NCI-H2081 treated with DMSO at 0.1 percent for 48 hours (cell line): Measurements from ENCODE around the gene PCDH9.

Experiments
- DNase-seq: peaks from one replicate; lab custom pipeline; 2025; lab: John Stamatoyannopoulos, UW

Gene PCDH9, protein sequence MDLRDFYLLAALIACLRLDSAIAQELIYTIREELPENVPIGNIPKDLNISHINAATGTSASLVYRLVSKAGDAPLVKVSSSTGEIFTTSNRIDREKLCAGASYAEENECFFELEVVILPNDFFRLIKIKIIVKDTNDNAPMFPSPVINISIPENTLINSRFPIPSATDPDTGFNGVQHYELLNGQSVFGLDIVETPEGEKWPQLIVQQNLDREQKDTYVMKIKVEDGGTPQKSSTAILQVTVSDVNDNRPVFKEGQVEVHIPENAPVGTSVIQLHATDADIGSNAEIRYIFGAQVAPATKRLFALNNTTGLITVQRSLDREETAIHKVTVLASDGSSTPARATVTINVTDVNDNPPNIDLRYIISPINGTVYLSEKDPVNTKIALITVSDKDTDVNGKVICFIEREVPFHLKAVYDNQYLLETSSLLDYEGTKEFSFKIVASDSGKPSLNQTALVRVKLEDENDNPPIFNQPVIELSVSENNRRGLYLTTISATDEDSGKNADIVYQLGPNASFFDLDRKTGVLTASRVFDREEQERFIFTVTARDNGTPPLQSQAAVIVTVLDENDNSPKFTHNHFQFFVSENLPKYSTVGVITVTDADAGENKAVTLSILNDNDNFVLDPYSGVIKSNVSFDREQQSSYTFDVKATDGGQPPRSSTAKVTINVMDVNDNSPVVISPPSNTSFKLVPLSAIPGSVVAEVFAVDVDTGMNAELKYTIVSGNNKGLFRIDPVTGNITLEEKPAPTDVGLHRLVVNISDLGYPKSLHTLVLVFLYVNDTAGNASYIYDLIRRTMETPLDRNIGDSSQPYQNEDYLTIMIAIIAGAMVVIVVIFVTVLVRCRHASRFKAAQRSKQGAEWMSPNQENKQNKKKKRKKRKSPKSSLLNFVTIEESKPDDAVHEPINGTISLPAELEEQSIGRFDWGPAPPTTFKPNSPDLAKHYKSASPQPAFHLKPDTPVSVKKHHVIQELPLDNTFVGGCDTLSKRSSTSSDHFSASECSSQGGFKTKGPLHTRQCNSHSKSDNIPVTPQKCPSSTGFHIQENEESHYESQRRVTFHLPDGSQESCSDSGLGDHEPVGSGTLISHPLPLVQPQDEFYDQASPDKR (N-terminal part only)

DNA sequence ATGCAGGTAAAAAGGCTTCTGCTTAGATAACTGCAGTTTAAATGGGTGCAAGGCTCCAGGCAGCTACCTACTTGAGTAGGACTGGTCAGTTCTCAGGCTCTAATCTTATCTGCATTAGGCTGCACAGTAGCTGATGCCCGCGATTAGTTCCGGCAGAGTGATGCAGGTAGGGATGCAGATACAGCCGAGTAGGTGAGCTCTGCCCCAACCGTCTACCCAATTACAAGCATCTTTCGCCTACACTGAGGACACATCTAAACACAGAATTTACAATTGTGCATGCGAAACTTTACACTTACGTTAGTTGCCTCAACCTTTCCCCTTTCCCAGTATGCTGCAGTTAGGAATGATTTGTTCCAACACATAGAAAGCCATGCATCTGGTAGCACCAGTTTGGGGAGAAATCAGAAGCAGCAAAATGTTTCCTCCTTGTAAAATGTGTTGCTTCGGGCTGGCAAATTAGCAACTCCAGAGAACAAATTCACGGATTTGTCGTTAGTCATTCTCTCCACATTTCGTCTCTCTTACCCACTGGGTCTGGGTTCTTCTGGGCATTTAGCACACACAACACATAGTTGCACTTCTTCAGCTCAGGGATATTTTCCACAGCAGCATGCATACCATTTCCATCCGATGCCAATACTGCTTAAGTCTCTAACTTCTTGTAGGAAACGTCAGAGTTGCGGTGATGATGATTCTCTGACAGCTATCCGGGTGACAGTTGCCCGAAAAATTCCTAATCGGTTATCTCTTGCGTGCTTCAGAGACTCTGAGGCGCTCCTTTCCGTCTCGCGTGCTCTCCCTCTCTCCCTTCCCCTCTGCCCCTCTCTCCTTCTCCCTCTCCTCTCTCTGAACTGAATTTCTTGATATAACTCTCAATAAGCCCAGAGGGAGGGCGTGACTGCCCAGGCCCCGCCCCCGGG lies at the start of gene PCDH9:
PCDH9 (minus strand) TSS at position 856 of the 923 bp plus-strand sequence. CDS start 1,896 bp downstream, outside the sequence.
- no peak for DNase-seq

DNA sequence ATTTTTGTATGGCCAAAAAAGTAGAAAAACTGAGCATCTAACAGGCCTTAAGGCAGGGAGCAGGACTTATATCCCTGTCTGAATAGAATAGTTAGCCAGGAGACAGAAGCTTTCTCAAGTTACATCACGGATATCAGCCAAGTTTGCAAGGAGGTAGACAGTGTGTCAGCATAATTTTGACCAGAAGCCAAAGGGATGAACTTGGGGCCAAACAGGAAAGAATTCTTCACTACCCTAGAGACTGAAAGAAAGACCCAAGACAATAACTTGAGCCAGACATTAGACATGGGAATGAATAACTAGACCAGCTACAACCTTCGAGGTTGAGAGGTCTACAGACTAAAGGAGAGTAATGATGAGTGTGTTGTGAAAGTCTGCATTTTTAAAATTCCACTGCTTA lies 48.1 kb upstream of the PCDH9 start:
- no peak for DNase-seq

DNA sequence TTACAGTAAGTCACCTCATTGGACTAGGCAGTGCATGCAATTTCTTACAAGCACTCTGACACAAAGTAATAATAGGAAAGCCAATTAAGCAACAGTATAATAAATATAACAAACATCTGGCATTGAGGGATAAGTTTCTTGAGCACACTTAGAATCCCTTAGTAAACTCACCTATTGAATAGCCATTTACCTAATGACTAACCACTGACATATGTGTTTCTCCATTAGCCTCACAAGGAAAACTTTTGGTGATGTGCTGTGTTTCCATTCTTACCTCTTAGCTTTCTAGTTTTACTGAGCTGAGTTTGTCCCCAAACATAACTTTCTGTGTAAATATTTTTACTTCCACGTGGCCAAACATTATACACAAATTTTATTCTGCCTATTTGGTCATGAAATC lies 47.4 kb upstream of the PCDH9 start:
- DNase-seq: no peak

DNA sequence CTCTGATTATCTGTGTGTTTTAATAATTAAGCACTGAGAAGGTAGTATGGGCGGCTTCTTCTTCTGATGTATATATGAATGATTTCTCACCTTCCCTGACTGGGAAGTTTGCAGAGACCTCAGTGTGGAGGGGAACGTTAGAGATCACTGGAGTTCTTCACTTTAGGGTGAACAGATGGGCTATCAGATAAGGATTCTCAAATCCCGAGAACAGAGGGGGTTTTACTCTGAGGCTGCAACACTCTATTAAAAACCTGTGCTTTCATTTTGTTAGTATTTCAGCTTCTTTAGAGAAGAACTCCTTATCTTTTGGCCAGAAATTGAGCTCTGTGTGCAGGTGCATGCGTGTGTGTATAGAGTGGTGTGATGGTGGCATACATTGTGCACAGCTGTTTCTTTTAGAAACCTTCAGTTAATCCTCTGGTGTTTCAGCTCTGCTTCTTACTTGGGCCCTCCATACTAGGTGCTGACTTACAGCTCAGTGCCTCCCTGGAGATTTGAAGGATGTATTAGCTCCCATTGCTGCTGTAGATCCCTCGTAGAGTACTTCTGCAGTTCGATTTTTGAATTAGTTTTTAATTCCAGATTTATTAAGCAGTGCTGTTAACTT lies 45.3 kb upstream of the PCDH9 start:
- no peak for DNase-seq

DNA sequence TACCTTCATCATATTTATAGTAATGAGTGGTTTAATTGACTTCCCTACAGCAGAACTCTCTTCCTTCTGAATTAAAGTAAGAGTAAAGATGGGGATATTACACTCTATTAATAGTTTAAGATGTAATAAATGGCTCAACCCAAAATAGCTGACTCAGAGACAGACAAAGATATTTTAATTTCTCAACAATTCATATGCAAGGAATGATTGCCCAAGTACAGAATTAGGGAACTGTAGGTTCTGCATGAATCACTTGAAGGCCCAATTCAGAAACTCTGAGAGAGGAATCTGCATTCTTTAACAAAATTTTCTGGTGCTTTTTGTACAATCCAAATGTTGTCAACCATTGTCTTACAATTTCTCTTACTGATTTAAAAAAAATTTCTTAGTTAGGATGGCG lies 42.9 kb upstream of the PCDH9 start:
- no peak for DNase-seq

DNA sequence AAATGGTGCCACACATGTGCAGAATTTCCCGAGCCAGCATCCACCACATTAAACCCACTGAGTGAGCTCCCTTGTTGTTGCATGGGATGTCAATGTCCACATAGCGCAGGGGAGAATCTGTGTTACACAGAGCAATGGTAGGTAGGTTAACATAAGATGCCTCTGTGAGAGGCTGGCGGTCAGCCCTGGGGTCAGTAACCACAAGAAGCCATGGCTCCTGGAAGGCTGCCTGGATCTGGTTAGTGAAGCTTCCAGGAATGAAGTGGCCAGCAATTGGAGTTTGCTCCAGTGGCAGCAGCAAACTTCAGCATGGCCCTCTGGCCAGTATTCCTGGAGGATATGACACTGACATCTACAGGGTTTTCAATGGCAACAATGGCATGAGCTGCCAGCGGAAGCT lies 37.0 kb upstream of the PCDH9 start:
- DNase-seq: no peak

DNA sequence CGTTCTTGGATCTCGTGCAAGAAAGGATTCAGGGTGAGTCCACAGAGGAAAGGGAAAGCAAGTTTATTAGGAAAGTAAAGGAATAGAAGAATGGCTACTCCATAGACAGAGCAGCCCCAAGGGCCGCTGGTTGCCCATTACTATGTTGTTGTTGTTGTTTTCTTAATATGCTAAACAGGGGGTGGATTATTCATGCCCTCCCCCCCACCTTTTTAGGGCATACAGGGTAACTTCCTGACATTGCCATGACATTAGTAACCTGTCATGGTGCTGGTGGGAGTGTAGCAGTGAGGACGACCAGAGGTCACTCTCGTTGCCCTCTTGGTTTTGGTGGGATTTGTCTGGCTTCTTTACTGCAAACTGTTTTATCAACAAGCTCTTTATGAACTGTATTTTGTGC lies 29.1 kb upstream of the PCDH9 start:
- DNase-seq: no peak

DNA sequence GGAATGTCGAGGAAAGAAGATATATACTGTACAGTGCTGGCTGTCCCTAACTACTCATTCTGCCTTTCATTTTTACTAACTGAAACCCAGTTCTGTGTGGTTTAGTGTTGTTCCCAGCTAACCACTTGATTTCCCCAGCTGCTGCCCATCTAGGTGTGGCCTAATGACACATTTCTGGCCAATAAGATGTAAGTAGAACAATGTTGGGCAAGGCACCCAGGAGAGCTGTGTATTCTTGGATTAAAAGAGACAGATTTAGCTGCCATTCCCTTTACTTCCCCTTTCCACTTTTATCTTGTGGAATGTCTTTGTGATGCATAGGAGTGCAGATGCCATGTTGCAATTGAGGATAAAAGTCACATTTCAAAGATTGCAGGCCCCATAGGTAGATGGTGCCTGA lies 28.3 kb upstream of the PCDH9 start:
- no peak for DNase-seq

DNA sequence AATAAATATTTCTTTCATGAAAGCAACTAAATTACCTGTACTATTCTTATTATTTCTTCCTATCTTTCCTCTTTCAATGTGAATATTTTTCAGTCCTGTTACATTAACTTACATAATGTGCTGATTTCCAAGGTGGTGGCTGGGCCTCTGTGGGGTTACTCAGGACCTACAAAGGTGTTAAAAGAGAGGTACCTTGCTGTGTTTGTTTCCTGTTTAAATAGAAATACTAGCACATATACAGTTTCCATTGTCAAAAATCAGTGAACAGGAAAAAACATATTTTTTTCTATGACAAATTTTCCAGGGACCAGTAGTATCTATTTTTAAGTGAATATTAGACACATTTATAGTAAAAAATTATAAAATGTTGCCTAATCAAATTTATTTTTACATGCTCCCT lies 8.7 kb upstream of the PCDH9 start:
- no peak for DNase-seq

DNA sequence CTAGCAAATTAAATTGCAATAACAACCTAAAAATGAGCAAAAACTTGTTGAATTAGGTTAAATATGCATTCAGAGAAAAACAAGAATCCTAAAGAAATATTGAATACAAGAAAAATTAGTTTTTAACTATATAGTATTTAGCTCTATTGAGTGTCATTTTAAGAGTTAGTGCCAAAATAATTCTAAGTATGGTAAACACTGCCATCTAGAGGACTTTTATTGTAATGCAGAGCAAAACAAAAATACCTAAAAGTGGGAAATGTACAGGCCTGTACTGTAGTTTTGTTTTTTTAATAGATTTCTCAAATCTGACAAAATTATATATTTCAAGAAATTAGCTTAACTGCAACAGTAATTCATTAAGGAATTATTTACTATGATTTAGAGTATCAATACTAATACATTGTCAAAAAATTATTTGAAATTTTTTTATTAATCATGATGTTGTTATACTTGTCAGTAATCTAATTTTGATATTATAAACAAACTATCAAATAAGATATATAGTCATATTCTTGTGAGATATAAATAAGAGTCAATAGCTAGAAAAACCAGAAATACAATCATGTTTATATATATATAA lies 8.2 kb upstream of the PCDH9 start:
- DNase-seq: no peak

DNA sequence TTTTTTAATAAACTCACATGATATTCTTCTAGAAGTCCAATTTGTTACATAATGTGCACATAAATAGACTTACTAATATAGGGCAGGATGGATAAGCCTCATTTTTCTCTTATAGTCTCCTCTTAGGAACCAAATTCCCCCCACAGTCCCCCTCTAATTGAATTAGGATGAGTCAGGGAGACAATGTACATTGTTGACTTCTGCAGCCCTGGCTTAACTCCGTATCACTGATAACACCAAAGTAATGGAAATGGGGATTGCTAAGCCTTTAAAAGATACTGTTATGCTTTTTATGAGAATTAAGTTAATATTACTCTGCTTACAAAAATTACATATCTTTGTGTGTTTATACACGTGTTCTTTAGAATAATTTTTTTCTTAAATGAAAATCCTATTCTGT lies 5.1 kb upstream of the PCDH9 start:
- DNase-seq: no peak

DNA sequence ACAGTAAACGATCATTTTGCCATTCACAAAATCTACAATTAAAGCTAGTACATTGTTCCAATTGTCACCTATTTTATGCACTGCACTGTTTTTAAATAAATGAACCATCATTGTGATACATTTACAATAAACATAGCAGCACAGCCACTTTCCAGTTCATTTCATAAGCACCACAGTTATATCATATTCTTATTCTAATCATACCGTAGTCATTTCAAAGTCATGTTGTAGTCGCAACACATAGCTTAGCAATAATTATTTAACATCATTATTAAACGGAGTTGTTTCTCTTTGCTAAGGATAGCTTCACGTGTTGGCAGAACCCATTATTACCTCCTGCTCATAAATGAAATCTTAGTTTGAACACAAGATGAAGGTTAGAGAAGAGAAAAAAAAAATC lies 2.2 kb upstream of the PCDH9 start:
- no peak for DNase-seq

DNA sequence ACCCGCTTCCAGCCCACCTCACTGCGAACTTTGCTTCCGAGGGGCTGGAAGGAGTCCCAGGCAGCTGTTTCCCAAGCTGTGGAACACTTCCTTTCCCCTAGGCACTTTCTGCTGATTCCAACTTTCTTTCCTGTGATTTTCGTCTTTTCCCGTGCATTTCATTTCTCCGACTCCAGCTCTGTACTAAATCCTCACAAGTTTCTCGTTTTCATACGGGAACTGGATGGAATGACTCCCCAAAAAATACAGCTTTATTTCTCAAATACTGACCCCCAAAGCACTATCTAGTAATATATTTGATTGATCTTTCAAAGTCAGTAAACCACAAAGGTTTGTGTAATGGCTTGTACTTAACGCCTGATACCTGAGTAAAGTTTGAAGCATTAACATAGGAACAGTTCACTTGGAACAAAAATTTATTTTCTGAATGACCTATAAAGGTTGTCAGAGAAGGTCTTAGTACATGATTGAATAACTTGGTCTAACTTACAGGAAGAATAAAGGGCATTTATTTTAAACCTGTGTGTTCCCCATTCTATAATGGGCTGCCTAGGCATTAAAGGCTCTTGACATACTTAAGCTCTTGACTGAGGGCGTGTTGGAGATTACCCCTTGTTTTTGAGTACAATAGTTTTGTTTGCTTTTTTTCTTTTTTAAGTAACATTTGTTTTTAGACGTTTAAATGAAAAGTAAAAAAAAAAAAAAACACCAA lies 1.3 kb upstream of the PCDH9 start:
- DNase-seq: no peak

DNA sequence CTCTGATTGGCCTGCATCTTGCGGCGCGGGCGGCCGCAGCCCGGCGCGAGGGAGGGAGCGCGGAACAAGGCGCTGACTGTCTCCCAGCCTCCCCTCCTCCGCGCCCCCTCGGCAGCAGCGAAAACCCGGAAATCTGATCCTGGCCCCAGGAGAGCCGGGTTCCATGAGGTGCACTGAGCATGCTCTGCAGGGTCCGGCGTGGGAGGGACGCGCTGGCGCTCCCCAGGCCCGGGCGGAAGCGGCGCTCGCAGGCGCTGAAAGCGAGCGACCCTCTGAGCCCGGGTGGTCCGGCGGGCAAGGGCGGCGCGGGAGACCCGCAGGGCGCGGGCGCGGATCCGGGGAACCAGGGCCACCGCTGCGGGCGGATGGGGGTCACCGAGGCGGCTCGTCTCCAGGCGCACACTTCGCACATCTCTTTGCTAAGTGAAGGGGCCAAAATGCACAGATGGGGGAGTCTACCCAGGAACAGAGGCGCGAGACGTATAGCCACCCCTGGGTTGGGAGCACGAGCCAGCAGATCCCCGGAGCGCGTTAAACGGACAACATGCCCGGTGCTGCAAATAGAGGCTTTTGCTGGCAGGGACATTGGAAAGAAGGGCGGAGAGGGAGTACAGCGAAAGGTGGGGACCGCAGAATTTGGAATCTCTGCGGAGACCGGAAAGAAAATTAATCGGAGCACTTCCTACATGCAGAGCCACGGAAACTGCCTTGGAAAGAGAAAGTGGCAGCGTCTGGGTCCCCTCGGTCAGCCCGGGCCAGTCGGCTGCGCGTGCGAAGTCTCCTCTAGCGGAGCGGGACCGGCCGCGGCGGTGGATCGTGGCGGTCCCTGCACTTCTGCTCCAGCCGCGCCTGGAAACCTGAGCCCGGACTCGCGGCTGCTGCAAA lies 510 bp upstream of the PCDH9 start:
- DNase-seq: peak; percentile 38

DNA sequence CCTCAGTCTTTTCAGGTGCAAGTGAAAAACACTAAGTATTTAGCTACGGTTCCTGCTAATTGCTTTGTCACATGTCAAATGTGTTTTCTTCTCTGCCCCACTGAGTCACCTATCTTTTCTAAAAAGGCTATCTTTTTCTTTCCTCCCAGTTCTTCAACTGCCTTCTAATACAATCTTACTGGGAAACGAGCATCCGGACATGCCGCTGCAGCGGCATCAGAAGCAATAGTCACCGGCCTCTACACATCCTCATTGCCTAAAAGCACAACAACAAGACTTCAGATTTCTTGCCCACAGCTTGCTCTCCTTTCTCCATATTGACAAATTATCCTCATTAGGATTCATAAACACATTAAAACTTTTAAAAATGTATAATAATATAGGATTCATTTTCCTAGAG lies 1.2 kb downstream of the PCDH9 start:
- no peak for DNase-seq

DNA sequence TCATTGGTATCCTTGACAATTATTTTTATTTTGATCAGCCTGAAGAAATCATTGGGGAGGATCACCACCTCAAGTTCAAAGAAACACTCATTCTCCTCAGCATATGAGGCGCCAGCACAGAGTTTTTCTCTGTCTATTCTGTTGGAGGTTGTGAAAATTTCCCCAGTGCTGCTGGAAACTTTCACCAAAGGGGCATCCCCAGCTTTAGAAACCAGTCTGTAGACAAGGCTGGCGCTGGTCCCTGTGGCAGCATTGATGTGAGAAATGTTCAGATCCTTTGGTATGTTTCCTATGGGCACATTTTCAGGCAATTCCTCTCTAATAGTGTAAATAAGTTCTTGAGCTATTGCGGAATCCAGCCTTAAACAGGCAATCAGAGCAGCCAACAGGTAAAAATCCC lies 2.1 kb downstream of the PCDH9 start:
- no peak for DNase-seq

DNA sequence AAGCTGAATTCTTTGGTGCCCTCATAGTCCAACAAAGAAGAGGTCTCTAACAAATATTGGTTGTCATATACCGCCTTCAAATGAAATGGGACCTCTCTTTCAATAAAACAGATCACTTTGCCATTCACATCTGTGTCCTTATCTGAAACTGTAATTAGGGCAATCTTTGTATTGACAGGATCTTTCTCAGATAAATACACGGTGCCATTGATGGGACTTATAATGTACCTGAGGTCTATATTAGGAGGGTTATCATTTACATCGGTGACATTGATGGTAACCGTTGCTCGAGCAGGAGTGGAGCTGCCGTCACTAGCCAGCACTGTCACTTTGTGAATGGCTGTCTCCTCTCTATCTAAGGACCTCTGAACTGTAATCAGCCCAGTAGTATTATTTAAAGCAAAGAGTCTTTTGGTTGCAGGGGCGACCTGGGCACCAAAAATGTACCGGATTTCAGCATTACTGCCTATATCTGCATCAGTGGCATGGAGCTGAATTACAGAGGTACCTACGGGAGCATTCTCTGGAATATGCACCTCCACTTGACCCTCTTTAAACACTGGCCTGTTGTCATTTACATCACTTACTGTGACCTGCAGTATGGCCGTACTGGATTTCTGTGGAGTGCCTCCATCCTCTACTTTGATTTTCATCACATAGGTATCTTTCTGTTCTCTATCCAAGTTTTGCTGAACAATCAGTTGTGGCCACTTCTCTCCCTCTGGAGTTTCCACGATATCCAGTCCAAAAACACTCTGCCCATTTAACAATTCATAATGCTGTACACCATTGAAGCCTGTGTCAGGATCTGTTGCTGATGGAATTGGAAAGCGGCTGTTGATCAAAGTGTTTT lies 2.8 kb downstream of the PCDH9 start:
- no peak for DNase-seq

DNA sequence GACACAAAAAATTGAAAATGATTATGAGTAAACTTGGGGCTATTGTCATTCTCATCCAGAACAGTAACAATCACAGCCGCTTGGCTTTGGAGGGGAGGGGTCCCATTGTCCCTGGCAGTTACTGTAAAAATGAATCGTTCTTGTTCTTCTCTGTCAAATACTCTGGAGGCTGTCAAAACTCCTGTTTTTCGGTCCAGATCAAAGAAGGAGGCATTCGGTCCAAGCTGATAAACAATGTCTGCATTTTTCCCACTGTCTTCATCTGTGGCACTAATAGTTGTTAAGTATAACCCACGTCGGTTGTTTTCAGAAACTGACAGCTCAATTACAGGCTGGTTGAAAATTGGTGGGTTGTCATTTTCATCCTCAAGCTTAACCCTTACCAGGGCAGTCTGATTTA lies 3.4 kb downstream of the PCDH9 start:
- DNase-seq: no peak
